DMS114 treated with DMSO at 0.1 percent for 48 hours (cell line): Measurements from ENCODE around the gene TENT5C.
"Not testable (repeated sequence)": the region's sequence is repeated elsewhere in the genome, so short reads cannot be mapped to it uniquely, and the experiment has no call there.

Experiments used
- DNase-seq: peaks from one replicate; lab custom pipeline; 2025; ENCODE audit not compliant: unreplicated experiment; lab: John Stamatoyannopoulos, UW

TENT5C gene

GRCh38 chr1:117605774-117606648 lies at the start of gene TENT5C:
Gene TENT5C (plus strand): TSS chr1:117606048. CDS start chr1:117622869, 16,821 bp downstream.
- peak; percentile 96 for DNase-seq

DNA sequence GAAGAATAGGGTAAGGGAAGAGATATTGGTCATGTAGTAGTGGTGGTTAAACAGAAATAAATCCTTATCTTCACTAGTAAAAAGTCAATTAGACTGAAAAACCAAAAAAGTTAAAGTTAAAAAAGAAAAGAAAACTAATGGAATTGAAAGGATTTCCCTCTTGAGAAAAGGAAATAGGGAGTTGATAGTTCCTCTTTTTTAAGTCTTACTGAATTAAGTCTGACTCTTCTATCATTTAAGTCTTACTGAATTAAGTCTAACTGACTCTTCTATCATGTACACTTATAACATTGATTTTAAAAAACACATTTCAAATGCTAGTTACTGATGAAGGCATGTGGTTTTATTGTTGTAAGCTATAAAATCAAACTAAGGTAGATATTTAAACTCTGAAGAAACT lies 49.5 kb upstream of the TENT5C start:
- DNase-seq = no peak

DNA sequence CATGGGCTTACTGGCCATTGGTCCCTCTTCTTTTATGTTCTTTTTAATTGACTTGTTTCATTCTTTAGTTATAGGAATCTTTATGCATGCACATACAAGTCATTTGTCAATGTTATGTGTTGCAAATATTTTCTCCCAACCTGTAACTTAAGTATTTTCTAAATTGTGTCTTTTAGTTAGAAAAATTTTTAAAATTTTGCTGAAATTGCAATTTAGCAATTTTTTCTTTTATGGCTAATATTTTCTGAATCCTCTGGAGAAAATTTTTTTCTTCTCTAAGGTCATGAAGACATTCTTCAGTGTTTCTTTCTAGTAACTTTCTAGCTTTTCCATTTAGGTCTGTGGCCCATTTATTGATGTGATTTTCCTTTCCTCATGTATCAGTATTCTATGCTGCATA lies 48.9 kb upstream of the TENT5C start:
- no peak for DNase-seq

- DNase-seq = not testable (repeated sequence)
Measured at GRCh38 chr1:117558451-117558850, 47.4 kb upstream of the TENT5C start.

DNA sequence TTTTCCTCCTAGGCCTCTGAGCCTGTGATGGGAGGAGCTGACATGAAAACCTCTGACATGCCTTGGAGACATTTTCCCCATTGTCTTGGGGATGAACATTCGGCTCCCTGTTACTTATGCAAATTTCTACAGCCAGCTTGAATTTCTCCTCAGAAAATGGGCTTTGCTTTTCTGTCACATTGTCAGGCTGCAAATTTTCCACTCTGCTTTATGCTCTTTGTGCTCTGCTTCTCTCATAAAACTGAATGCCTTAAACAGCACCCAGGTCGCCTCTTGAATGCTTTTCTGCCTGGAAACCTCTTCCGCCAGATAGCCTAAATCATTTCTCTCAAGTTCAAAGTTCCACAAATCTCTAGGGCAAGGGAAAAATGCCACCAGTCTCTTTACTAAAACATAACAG lies 46.7 kb upstream of the TENT5C start:
- DNase-seq = no peak

GRCh38 chr1:117559985-117560384 lies 45.9 kb upstream of the TENT5C start:
- no peak for DNase-seq

- DNase-seq = no peak
Measured at GRCh38 chr1:117561071-117561470, 44.8 kb upstream of the TENT5C start.

DNA sequence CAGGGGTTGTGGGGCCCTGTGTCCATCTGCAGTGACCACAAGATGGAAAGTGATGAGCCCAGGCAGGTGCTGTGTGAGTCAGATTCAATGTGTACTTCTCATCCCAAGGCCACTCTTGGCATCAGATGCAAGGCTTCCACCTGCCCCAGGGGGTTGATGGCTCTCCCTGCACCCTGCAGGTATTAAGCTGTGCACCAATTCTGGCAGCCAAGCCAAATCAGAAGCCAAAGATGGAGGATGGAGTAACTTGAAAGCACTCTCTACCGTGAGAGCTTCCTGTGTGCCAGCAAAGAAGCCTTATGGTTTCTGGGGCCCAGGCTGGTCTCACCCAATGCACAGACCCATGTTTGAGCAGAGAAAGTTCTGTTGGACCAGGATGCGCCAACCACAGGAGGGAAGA lies 44.3 kb upstream of the TENT5C start:
- DNase-seq = no peak

DNA sequence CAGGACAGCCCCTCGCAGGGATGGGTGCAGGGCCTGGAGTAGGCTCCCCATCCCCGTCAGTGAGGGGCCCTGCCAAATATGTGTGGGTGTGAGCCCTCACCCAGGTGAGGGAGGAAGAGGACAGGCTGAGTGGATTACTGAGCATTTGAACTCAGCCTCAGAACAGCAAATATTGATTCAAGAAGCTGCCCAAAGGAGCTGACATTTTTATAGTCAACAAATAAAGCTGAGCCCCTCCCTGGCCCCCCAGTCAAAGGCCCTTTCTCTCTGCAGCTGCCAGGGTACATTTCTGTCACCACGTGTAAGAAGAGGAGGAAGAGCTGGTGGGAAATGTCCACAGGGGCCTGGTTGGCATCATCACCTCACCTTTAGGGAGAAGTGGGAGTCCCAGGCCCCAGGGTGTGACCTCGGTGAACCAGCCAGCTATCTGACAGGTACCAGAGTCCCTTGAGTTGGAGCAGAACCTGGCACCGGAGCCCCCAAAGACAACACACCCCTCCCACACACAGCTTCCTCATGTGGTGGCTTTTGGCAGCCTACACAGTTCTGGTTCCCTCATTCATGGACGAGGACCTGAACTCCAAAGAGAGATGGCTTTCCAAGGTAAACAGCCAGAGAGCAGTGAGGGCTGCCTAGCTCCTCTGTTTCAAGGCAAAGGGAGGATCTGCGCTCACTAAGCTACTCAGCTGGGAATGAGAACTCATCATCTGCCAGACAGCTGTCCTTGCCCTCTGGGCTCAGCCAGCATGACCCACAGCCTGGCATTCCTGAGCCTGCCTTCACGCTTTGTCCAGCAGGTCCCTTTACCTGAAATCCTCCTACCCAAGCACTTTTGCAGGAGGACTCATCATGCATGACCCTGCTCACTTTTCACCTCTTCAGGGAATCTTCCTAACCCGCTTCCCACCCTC lies 43.0 kb upstream of the TENT5C start:
- no peak for DNase-seq

DNA sequence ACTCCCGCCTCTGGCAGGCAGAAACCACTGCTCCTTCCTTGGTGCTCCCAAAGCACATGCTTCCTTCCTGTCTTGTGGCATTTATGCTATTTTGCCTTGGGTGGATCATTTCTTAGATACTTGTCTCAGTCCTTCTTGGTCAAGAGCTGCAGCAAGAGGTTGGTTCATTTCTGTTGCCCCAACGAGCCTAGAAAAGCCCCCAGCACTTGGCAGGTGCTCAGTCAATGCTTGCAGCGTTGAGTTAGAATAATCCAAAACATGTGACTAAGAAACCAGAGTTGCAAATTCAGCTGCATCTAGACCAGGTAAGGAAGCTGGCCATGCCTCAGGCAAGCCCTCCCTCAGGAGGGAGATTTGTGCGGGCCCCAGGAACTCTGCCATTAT lies 42.4 kb upstream of the TENT5C start:
- no peak for DNase-seq

GRCh38 chr1:117564227-117565075 lies 41.4 kb upstream of the TENT5C start:
- DNase-seq = no peak

GRCh38 chr1:117565076-117565556 lies 40.7 kb upstream of the TENT5C start:
- no peak for DNase-seq

DNA sequence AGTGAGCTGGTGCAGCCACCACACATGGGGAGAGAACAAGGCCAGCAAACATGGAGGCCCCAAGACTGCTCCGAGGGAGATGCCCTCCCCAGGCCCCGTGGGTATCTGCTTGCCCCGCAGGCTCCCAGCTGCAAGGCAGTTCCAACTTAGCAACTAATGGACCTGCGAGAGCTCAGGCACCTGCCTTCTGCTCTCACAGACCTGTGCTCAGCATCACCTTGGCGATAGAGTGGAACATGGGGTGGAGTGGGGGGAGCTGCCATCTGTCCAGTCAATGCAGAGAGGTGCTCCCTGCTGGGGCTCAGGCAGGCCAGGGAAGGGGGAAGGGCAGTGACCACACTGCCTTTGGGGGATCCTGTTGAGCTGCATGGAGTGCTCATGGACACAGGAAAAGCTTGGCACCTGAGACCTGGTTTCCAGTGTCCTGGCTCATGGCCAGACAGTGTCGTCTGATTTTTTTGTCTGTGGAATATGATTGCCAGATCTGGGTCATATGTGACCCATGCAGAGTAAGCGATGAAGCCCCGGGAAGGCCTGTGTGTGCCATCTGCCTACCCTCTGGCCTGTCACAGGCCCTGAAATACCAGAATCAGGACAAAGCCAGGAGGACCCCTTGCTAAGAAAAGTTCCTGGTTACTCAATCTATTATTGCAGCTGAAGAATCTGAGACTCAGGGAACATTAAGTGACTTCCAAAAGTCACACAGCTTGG lies 39.9 kb upstream of the TENT5C start:
- no peak for DNase-seq

GRCh38 chr1:117566556-117566955 lies 39.3 kb upstream of the TENT5C start:
- DNase-seq = no peak

GRCh38 chr1:117567435-117567834 lies 38.4 kb upstream of the TENT5C start:
- no peak for DNase-seq

GRCh38 chr1:117567976-117568375 lies 37.9 kb upstream of the TENT5C start:
- DNase-seq = no peak

DNA sequence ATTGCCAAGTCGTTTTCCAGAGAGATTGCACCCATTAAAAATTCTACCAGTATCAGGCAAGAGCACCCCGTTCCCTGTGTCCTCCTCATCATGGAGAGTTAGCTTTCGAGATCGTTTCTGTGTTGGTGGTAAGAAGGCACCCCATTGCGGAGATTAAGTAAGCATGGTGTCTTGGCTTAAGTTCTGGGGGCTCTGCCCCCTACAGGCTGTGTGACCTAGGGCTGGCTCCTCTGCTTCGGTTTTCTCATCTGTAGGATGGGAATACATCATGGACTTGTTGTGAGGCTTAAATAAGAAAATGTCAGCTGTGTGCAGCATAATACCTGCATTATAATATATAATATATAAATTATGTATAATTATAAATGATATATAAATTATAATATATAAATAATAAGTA lies 36.8 kb upstream of the TENT5C start:
- DNase-seq = no peak

GRCh38 chr1:117569856-117570255 lies 36.0 kb upstream of the TENT5C start:
- DNase-seq = no peak

DNA sequence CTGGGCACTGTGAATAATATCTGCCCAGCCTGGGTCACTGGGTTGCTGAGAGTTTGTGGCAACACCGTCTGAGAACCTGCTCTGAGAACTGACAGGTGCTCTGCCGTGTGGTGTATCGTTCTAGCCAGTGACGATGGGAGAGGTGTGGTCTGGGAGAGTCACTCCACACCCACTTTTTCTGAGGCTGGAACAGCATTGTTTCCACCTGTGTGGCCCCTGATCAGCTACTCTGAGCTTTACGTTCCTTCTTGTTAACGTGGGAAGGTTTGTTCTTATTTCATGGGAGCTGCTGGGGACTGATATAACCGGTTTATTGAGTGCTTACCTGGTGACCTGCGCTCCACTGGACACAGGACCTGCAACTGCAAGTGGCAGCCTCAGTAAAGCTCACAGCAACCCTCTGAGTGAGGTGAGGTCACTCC lies 34.8 kb upstream of the TENT5C start:
- DNase-seq = no peak

DNA sequence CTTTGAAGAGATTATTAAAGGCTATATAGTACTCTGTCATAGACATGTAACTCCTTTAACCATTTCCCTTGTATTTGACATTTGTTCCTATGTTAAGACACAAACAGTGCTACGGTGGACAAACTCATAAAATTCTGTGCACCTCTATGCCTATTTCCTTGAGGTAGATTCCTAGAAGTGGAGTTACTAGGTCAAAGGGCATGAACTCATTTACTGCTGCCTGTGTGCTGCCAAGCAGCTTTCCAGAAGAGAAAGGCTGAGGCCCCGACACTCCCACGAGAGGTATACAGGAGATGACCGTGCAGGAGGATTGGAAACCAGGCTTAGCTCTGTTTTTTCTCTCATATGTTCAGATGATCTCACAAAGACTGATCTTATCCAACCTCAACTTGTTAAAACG lies 34.4 kb upstream of the TENT5C start:
- no peak for DNase-seq
